HG02610 (cell line): ENCODE measurements around the gene PLCL2.

Experiments
- ATAC-seq: cut with Tn5 transposase; IDR thresholded peaks from one replicate; pipeline ENCODE4 v1.9.1; 2021; ENCODE audit warnings: mild to moderate bottlenecking, moderate library complexity; ENCODE audit not compliant: unreplicated experiment

The PLCL2 gene

DNA sequence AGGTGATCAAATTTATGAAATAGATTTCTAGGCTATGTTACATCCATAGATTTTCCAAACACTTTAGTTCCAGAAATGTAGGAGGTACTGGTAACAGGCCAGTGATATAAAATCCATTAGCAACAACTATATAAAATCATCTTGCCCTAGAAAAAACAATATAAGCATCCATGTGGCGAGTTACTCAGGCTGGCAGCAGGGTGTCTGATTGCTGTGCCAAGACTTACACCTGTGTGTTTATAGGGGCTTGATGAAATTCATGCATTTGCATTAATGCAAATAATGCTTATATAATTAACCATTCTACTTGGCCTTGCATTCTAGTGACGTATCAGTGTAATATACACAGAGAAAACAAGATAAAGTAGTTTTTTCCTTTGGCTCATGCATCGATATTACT, 153.4 kb downstream of the PLCL2 start:
- ATAC-seq = no peak

DNA sequence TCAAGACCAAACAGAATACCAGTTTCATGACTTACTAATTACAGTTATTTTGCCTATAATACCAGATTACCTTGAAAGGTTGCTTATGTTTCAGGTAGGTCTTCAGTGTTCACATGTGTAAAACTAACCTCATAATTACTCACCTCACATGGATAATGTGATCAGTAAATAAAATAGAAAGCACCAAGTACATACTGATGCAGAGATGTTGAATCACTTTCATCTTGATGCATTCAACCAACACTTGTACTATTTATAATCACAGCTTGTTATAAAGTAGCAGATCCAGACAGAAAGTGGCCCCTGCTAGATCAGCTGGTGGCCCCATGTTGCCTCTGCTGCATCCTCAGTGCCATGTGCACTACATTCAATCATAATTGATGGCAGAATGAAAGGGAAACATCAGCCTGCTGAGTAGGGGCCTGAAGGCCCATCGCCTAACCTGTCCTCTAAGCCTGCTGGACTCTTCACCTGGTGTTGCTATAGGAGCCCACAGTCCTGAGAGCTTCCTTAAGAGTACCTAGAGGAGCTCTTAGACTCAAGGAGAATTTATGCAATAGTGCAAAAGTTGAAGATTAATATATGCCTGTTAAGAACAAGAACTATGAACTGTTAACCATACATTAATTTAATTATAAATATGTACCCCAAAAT, 154.3 kb downstream of the PLCL2 start:
- ATAC-seq = no peak

DNA sequence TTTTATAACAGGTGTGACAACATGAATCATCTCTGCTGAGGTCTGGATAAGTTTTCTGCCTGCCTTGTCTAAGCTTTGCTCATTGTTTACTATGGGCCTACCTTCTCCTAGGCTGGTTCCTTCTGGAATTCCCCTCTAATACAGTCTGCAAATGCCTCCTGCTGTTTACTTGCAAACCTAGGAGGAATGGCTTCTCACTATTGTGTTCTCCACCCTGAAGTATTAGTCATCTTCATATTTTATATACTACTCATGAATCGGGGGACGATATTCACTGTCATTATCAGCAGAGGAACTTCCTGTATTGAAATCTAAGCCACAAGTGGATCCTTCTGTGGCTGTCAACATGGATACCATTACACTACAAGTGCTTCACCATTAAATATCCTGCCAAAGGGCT, 154.8 kb downstream of the PLCL2 start:
- ATAC-seq = peak; percentile 44

DNA sequence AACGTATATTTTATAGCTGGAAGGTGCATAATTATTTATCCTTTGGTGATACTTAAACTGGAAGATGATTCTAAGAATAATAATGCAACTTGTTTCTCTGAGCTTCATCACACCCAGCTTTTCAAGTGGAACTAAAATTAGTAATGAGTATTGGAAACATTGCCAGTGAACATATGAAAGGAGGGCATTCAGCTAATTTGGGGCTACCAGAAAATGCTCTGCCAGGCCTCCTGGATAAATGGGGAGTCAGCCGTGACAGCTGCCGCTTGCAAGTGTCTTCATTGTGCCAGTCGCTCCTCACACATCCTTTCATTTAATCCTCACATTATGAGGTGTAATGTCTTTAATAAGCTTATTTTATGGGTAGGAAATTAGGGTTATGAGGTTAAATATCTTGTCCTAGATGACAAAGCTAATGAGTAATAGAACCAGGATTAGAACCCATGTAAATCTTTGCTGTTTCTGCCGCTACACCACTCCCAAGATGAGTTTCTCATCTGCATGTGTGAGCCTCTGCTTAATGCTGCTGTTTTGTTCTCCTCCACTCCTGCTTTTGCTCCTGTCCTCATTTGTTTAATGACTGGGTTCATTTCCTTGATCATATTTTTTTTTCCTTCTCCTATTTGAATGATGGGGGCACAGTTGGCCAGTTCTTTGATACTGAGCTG, 155.7 kb downstream of the PLCL2 start:
- ATAC-seq = no peak

DNA sequence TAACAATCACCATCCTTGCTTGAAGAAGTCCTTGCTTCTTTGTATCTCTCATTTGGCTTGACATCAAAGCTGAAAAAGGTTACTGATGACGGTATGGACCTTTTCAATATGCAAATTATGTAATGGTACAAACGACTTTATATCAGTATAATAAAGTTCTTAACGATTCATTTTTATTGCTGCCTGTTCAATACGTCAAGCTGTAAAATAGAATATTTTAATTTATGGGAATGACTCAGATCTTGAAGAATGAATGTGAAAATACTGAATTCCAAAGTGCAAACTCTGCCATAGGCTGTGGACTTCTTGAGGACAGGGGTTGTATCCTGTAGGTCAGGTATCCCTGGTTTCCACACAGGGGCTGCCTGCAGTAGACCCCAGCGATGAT, 156.2 kb downstream of the PLCL2 start:
- ATAC-seq = no peak

DNA sequence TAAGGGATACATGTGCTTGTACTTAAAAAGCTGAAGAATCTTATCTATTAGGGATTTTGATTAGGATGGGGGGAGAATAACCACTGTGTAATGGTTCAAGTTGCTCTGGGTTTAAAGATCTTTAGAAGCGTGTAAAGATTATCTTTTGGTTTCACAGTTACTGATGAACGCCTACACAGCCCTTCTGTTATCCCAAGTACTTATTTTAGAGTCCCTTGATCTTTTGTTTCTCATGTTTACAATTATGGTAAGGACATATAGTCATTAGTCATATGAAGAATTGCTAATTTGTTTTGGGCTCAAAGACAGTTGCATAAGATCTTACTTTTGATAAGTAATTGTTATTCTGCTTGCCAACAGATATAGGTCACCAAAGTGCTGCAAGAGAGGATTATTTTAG, 160.1 kb downstream of the PLCL2 start:
- ATAC-seq = peak; percentile 92

DNA sequence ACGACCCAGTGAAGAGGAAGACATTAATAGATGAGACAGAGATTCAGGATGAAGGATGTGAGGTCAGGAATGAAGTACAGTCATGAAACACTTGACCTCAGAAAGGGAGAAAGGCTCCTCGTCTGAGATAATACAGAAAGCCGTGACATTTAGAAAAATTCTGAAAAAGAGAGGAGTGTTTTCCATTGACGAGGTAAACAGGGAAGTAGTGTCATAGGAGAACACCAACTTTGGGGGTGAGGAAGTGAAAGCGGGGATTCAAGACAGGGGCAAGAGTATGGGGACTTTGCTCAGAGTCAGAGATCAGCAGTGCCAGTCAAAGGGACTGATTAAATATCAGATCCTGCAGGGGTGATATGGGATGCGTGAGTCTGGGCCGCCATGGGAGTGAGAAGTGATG, 160.9 kb downstream of the PLCL2 start:
- ATAC-seq = no peak

DNA sequence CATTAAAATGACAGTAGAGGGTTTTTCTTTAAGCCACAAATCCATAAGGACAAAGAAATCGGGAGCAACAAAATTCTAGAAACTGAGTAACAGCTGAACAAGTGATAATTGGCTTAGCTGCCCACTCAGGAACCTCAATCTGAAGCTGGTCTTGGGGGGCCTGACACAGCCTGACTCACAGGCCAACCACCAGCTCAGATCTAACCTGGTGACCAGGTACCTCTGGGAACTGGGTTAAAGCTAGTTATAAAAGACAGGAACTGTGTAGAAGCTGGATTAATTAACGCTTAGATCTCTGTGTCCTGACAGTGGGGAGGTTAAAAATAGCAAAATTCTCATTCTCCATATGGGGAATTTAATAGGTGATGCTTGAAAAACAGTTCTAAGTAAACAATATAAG, 161.9 kb downstream of the PLCL2 start:
- no peak for ATAC-seq

DNA sequence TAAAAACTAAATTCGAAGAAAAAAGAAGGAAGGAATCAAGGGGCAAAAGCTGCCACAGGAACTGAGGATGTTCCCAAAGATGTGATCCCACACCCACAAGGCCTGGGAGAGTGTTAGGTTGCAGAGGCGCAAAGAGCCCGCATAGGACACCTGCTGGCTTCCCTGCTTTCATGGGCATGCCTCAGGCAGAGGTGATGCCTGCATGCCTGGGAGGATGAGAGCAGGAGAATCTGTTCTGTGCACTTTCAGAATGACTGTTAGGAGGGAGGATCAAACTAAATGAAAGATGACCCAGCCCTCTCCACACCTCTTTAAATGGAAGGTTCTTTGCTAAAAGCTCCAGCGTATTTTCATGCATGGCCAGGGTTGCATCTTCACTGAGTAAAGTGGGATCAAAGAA, 162.4 kb downstream of the PLCL2 start:
- no peak for ATAC-seq

DNA sequence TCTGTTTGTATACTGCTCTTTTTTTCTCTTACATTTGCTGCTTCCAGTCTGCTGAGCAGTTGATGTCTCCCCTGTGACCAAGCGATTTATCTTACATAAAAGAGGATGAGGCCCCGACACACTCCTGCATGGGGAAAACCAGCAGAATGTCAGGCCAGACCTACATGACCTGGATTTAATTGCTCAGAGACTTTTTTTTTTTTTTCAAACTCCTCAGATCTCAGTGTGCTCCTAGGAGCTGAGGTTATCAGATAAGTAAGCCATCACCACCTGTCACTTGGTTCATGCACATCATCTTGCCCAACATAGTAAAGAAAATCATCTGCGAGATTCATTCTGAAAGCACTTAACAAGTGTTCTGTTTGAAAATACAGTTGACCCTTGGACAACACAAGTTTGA, 163.1 kb downstream of the PLCL2 start:
- ATAC-seq = no peak

DNA sequence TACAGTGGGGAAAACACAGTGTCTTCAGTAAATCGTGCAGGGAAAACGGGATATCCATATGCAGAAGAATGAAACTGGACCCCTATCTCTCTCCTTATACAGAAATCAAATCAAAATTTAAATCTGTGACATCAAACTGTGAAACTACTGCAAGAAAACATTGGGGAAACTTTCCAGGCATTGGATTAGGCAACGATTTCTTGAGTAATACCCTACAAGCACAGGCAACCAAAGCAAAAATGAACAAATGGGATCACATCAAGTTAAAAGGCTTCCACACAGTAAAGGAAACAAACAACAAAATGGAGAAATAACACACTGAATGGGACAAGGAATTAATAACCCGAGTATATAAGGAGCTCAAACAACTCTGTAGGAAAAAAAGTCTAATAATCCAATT, 165.3 kb downstream of the PLCL2 start:
- no peak for ATAC-seq

DNA sequence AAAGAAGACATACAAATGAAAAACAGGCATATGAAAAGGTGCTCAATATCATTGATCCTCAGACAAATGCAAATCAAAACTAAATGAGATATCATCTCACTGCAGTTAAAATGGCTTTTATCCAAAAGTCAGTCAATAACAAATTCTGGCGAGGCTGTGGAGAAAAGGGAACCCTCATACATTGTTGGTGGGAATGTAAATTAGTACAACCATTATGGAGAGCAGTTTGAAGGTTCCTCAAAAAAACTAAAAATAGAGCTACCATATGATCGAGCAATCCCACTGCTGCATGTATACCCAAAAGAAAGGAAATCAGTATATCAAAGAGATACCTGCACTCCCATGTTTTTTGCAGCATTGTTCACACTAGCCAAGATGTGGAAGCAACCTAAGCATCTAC, 165.8 kb downstream of the PLCL2 start:
- no peak for ATAC-seq

DNA sequence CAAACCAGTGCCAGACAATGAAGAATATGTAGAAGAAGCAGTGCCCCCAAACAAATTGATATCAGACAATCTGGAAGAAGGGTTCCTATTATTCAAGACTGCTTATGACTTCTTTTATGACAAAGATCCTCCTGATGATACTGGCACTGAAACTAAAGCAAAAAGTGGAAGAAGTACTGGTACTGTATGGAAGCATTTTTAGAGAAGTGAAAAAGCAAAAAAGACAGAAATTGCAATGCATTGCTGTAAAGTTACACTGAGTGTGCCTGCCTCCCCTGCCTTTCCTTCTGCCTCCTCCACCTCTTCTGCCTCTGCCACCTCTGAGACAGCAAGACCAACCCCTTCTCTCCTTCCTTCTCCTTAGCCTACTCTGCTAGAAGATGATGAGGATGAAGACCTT, 167.6 kb downstream of the PLCL2 start:
- peak; percentile 33 for ATAC-seq

DNA sequence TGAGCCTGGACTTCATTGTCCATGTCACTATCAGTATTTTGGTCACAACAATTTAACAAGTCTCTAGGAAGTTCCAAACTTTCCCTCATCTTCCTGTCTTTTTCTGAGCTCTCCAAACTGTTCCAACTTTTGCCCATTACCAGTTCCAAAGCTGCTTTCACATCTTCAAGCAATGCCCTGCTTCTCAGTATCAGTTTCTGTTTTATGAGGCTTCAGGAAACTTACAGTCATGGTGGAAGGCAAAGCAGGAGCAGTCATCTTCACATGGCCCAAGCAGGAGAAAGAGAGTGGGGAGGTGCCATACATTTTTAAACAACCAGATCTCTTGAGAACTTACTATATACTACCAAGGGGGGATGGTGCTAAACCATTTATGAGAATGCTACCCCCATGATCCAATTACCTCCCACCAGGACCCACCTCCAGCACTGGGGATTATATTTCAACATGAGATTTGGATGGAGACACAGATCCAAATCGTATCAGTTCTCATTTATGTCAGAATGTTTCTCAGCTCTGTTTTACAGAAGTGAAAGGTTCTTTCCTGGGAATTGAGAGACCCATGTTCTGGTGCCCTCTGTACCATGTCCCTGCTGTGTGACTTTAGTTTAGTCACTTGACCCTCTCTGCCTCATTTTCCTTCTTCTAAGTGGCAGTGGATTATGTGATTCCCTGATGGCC, 169.7 kb downstream of the PLCL2 start:
- ATAC-seq = peak; percentile 24

DNA sequence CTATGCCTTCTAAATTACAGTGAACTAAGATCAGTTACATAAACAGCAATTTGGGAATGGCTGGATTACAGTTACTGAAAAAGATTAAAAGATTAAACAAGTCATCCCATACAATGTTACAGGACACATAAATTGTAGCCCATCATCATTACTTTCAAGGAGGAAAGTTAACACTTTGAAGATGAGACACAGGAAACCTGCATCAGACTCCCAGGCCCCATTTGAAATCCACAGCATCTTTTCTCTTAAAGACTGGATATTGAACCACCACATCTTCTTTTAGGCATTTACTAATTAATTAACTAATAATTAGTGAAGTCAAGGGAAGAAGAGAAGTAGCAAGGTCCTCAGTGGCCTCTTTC, 170.2 kb downstream of the PLCL2 start:
- ATAC-seq = peak; percentile 0

DNA sequence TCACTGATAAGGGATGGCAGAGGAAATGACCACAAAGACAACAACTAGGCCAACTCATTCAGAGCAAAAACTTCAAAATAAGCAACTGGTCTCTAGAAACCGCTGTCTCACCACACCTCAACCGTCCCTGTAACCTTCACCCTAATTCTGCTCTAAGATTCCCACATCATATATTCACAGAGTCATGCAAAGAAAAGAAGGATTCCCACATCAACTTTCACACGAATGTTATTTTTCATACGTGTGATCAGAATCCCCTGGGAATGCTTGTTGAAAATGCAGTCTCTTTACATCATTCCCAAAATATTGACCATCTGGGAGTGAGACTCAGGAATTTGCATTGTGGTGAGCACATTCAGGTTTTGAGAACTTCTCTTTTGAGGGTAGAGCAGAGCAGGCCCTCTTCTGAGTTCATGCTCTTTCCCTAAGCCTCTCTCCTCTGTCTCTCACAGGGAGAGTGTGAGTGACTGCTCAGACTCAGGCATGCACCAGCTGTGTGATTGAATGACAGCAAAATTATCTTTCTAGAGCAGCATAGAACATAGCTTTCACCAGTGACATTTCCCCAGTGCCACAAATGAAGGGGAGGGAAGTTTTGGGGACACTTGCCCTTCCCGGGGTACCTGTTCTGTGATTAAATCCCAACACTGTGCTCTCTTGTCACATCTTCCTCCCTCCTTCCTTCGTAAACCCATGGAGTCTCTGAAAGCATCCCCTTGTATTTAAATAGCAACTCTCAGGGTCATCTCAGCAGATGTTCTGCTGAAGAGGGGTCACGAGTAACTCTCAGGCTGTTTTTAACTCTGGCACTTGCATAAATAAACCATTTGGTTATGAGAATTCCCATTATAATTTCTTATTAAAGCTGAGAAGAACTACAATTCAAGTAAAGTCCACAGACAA, 170.9 kb downstream of the PLCL2 start:
- ATAC-seq = peak; percentile 83

DNA sequence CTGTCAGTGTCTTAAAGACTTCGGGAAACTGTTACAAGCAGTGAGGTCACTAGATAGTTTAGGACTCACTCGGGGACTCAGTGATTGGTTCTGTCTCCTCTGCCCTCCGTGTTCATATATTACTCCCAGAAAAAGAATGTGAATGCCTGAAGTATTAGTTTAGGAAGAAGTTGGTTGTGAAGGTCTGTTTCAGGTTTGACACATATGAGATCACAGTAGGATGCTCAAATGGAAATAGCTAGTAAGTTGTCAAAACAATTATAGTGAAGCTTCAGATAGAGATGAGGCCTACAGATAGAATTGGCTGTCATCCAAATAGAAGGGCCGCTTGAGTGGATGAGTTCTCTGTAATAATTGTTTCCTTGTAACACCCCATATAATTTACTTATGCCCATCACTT, 172.6 kb downstream of the PLCL2 start:
- no peak for ATAC-seq

DNA sequence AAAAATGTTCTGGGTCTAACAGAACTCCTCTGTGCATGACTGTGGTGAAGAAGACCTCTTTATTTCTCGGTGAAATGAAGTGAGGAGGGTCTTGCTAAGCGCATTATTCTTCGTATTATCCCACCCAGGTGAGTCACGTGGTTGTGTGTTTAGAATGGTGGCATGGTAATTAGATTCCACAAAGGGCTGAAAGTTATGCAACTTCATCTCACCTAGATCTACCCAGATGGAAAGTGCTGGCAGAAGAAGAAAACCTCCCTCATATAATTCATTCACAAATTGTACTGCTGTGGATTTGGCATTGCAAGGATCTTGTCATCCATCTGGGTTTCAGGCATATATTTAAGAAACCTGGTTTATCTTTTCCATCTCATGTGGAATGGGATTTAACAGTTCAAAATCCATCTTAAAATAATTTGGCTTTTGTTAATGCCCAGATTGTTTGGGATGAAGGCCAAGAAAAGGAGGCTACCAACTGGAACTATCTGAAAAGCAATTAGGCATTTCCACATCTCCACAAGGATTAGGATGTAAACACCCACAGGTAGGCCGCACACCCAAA, 175.3 kb downstream of the PLCL2 start:
- ATAC-seq = no peak

DNA sequence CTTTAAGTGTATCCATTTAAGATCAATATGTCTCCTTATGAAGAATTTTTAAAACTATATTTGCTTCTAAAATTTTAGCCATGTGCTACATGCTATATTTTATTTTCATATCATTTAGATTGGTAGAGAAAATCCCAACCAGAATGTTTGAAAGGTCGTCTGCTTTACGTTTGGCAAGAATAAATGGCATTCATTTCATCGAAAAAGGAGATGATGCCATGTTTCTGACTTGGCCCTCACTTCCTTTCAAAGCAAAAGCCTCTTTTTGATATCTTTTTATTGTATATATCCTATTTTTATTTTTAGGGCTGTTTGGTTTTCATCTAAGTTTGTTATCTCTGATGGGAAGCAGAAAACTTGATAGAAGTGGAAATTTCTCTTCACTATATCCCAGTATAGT, 176.2 kb downstream of the PLCL2 start:
- no peak for ATAC-seq

DNA sequence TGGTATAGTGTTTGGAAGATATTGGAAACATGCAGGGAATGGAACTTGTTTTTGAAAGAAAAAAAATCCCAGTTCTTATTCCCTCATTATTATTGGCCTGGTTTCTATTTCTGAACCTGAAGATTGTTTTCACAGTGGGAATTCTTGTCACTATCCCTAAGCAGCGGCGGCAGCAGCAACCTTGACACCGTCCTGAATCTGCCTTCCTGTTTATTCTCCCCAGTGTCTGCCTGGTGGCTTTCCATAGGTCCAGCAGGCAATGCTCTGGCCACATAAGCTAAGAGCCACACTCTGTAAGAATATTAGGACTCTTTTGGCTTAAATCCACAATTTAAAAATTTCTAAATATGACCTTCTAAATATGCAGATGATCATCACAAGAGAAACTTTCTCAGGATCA, 178.0 kb downstream of the PLCL2 start:
- ATAC-seq = no peak

DNA sequence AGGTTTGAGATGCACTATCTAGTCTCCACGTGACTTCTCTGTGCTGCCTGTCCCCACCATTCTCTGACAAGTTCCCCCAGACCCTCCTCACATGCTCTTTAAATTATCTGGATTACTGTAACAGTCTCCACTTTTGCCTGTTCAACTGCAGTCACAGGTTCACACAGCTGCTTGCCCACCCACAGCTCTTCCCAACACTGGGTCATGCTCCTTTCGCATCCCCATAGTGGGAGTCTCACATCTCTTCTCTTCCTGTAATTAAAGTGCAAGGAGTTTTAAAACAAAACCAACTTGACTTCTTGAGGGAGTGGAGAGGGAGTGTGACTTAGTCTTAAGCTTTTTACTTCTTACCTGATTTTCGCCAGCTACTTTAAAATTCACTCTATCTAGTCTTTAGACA, 178.8 kb downstream of the PLCL2 start:
- no peak for ATAC-seq
